GM12874 (cell line): ENCODE data around the gene TLCD3B.
A peak's percentile ranks its signal among the peaks of the same experiment; 100 is the strongest.

Experiments used
- TF ChIP-seq, protein P1 (sequence below): IDR thresholded peaks from 2 replicates; pipeline ENCODE4 v1.5.1; 2011; ENCODE audit warnings: low read depth, mild to moderate bottlenecking, control low read depth, low read length, moderate library complexity; ENCODE audit not compliant: insufficient read depth

The TLCD3B gene

DNA sequence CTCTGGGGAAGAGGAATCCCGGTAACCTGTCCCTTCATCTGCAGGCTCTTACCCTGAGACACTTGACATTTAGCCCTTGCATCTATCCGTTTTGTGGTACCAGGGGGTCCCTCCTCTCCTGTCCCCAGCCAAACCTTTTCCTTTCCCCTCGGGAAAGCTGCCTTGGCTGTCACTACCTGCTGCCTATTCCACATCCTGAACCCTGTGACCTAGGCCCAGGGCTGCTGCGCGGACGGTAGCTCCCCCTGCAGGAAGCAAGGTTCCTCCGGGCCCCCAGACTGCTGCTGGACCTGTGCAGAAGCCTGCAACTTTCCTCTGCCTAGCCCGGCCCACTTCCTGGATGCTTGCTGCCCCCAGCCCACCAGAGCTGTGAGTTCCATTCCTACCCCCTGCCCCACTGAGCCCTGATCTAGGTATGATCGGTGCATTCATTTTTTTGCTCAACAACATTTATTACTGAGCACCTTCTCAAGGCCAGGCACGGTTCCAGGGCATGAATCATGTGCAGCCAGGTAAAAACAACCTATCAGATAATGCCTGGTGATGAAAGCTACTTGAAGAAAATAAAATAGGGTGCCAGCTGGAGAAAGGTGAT is 24.0 kb upstream of the TLCD3B start:
- TF ChIP-seq, protein P1, sequence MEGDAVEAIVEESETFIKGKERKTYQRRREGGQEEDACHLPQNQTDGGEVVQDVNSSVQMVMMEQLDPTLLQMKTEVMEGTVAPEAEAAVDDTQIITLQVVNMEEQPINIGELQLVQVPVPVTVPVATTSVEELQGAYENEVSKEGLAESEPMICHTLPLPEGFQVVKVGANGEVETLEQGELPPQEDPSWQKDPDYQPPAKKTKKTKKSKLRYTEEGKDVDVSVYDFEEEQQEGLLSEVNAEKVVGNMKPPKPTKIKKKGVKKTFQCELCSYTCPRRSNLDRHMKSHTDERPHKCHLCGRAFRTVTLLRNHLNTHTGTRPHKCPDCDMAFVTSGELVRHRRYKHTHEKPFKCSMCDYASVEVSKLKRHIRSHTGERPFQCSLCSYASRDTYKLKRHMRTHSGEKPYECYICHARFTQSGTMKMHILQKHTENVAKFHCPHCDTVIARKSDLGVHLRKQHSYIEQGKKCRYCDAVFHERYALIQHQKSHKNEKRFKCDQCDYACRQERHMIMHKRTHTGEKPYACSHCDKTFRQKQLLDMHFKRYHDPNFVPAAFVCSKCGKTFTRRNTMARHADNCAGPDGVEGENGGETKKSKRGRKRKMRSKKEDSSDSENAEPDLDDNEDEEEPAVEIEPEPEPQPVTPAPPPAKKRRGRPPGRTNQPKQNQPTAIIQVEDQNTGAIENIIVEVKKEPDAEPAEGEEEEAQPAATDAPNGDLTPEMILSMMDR = peak; percentile 87

DNA sequence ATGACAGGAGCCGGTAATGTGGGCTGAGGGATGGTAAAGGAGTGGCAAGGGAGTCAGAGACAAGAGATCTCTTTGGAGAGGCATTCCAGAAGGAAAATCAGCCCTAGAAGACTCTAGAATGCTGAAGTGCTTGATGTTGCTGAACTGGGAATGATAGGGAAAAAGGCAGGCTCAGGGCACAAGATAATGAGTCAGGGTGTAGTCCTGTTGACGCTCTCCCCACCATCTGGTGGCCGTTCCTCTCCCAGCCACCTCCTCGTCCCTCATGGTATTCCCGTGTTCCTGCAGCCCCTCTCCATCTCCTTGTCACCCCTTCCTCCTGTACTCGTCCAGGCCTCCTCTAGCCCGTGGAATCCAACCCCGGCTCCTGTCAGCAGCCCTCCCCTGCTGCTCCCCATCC is 23.4 kb upstream of the TLCD3B start:
- TF ChIP-seq, protein P1 = no peak

DNA sequence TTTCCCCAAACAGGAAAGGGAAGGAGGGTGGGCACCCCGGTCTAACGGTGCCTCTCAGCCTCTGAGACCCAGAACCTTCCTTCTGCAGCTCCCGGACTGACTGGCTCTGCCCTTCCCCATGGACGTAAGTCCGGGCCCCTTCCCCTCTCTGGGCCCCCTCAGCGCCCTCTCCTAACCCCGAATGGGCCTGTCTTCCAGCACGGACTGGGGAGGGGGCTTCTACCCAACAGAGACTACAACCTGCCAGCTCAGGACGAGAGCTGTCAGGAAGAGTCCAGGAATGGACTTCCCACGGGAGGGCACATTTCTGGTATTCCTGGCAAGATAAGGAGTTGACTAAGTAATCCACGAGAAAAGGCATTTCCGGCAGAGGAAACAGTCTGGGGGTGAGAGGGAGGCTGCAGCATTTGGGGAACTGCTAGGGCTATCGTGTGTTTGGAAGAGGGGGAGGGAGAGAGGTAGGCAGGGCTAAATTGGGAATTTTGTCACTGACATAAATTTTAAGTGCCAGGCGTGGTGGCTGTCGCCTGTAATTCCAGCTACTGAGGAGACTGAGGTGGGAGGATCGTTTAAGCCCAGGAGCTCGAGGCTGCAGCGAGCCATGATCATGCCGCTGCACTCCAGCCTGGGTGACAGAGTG is 22.4 kb upstream of the TLCD3B start:
- TF ChIP-seq, protein P1 = no peak

DNA sequence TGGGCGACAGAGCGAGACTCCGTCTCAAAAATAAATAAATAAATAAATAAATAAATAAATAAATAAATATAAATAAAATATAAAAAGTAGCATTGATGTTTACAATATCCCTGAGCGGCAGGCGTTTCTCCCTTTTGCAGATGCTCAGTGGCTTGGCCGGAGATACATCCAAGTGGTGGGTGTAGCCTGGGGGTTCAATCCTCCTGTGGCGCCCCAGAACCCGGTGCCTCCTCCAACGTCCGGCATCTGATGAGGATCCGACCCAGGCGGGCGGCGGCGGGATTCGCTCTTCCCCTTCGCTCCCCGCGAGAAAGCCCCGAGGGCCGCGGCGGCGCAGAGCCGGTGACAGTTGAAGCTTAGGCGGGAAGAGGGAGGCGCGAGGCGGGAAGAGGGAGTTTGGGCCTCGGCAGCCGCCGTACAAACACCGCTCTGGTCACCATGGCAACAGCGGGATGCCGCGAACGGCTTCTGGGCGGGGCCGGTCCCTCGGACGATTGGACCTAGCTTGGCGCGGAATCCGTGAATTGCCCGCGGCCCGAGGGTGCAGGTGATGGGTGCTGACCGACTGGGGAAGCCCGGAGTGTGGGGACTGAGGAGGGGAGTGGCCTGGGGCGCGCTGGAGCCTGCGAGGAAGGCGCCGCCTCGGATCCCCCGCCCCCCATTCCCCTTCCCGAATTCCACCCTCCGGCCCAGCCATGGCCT is 21.8 kb upstream of the TLCD3B start:
- TF ChIP-seq, protein P1 = no peak

- TF ChIP-seq, protein P1 = no peak
Measured at GRCh38 chr16:30051518-30051917, 20.4 kb upstream of the TLCD3B start.

DNA sequence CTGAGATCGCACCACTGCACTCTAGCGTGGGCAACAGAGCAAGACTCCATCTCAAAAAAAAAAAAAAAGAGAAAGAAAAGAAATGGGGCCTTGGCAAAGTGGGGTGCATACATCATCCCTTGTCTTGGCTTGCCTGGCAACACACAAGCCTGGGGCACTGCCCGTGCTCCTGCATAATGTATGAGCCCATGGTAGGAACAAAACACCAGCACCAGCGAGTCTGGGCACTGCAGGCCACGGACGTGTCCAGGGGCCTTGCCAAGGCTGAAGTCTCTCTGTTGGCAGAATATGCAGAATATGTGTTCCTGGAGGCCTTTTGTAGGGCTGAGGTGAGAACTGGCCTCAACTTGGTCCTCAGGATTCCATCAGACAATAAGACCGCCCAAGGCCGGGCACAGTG is 18.8 kb upstream of the TLCD3B start:
- TF ChIP-seq, protein P1 = no peak

GRCh38 chr16:30046588-30046987 is 15.5 kb upstream of the TLCD3B start:
- TF ChIP-seq, protein P1 = no peak
